Fibroblast of the aortic adventitia (primary cell): ENCODE measurements around the gene DRC3. TPM values are rescaled to one million over a fixed set of nuclear protein-coding genes. Genes with fewer than 3 reads are reported as not detected.

Experiments
- DNase-seq: peaks from one replicate; pipeline ENCODE4 v3.0.0-alpha.2; 2010; ENCODE audit warnings: low read depth
- H3K4me3 ChIP-seq: 2 replicates; pipeline ENCODE4 v1.5.1; 2011; ENCODE audit warnings: low read depth, mild to moderate bottlenecking, control low read depth, low read length, moderate library complexity
- CTCF ChIP-seq: IDR thresholded peaks from 2 replicates; pipeline ENCODE4 v1.5.1; 2011; ENCODE audit warnings: mild to moderate bottlenecking, low read length, control low read depth, inconsistent platforms; ENCODE audit not compliant: insufficient read depth
- total RNA-seq: library from RNA; depleted of rRNA; stranded (reverse); fragments of >200 nt; gene quantifications from 2 replicates; pipeline ENCODE4 v1.2.3, GENCODE V29; 2012; ENCODE audit warnings: low replicate concordance

DRC3 gene
- total RNA-seq, 1 donor, result 1.8 TPM

- DNase-seq, result no peak
- TF ChIP-seq CTCF, result no peak
- no peak overlapping the region for H3K4me3 ChIP-seq
These were observed 63.0 kb downstream of the DRC3 start for GRCh38 chr17:18035704-18036103.

GRCh38 chr17:18037486-18037885 is 64.8 kb downstream of the DRC3 start:
- DNase-seq, result no peak
- peak overlapping the region; percentile 18 for H3K4me3 ChIP-seq
- no peak for TF ChIP-seq CTCF

GRCh38 chr17:18038149-18038850 is 65.6 kb downstream of the DRC3 start:
- no peak for DNase-seq
- no peak for TF ChIP-seq CTCF
- peak overlapping the region; percentile 96 for H3K4me3 ChIP-seq

- DNase-seq, result peak; percentile 97
- peak within 1 kb of the TSS; percentile 96 for H3K4me3 ChIP-seq
- peak; percentile 7 for TF ChIP-seq CTCF
These were observed 66.3 kb downstream of the DRC3 start, which contains the start of the genes ATPAF2 and GID4 for GRCh38 chr17:18038861-18039534. ATPAF2 (minus strand) TSS chr17:18039168; CDS start chr17:18039013, 155 bp downstream. GID4 (plus strand) TSS chr17:18039408; CDS start chr17:18039465, 57 bp downstream.

- no peak for TF ChIP-seq CTCF
- no peak for DNase-seq
These were observed 67.0 kb downstream of the DRC3 start for GRCh38 chr17:18039535-18040260.

GRCh38 chr17:18040261-18040858 is 67.7 kb downstream of the DRC3 start:
- H3K4me3 ChIP-seq, result peak overlapping the region; percentile 79
- DNase-seq, result no peak
- TF ChIP-seq CTCF, result no peak

More at GRCh38 chr17:18039535-18040260, 67.0 kb downstream of the DRC3 start:
- H3K4me3 ChIP-seq, result peak overlapping the region; percentile 79
